GM21360 (cell line): ENCODE data around the gene ZFAND3.

ENCODE experiments used
- ATAC-seq: cut with Tn5 transposase; IDR thresholded peaks from one replicate; pipeline ENCODE4 v1.9.1; 2021; ENCODE audit warnings: mild to moderate bottlenecking, moderate library complexity; ENCODE audit not compliant: unreplicated experiment

The ZFAND3 gene

GRCh38 chr6:37798436-37799262, 20.9 kb upstream of the ZFAND3 start:
- ATAC-seq, result no peak

GRCh38 chr6:37799263-37799644, 20.3 kb upstream of the ZFAND3 start:
- no peak for ATAC-seq

GRCh38 chr6:37800703-37801604, 18.6 kb upstream of the ZFAND3 start:
- ATAC-seq, result no peak

GRCh38 chr6:37801605-37801940, 18.0 kb upstream of the ZFAND3 start:
- no peak for ATAC-seq

- no peak for ATAC-seq
Observed at GRCh38 chr6:37802810-37803209, 16.7 kb upstream of the ZFAND3 start.

GRCh38 chr6:37804586-37804985, 14.9 kb upstream of the ZFAND3 start:
- ATAC-seq, result no peak

- ATAC-seq, result no peak
Observed at GRCh38 chr6:37806213-37806612, 13.3 kb upstream of the ZFAND3 start.

- no peak for ATAC-seq
Observed at GRCh38 chr6:37807656-37808055, 11.9 kb upstream of the ZFAND3 start.

GRCh38 chr6:37809197-37809543, 10.4 kb upstream of the ZFAND3 start:
- no peak for ATAC-seq

GRCh38 chr6:37812841-37813240, 6.7 kb upstream of the ZFAND3 start:
- no peak for ATAC-seq

- ATAC-seq, result no peak
Observed at GRCh38 chr6:37814374-37814773, 5.2 kb upstream of the ZFAND3 start.

- ATAC-seq, result no peak
Observed at GRCh38 chr6:37816599-37817375, 2.7 kb upstream of the ZFAND3 start.

- ATAC-seq, result peak; percentile 71
Observed at GRCh38 chr6:37818536-37819176, 871 bp upstream of the ZFAND3 start.

- ATAC-seq, result no peak
Observed at GRCh38 chr6:37819802-37820717, 533 bp downstream of the ZFAND3 start.

GRCh38 chr6:37820718-37821079, 1.2 kb downstream of the ZFAND3 start:
- no peak for ATAC-seq

- ATAC-seq, result no peak
Observed at GRCh38 chr6:37821446-37821845, 1.9 kb downstream of the ZFAND3 start.

GRCh38 chr6:37822851-37823682, 3.5 kb downstream of the ZFAND3 start:
- no peak for ATAC-seq

GRCh38 chr6:37824170-37824569, 4.6 kb downstream of the ZFAND3 start:
- no peak for ATAC-seq

- ATAC-seq, result no peak
Observed at GRCh38 chr6:37826188-37826587, 6.7 kb downstream of the ZFAND3 start.
